Cortex of kidney (tissue), 1 donor: ENCODE measurements around the gene OVCH2.
"Not testable (repeated sequence)": the region's sequence is repeated elsewhere in the genome, so short reads cannot be mapped to it uniquely, and the experiment has no call there.

ENCODE experiments used
- DNase-seq: peaks from one replicate; lab custom pipeline; 2025; lab: John Stamatoyannopoulos, UW

The OVCH2 gene

GRCh38 chr11:7671347-7672215 is 34.7 kb downstream of the OVCH2 start:
- DNase-seq: no peak

- DNase-seq: no peak
Observed at GRCh38 chr11:7670641-7671040, 35.6 kb downstream of the OVCH2 start.

- no peak for DNase-seq
Observed at GRCh38 chr11:7668911-7669310, 37.4 kb downstream of the OVCH2 start.

GRCh38 chr11:7668464-7668863 is 37.8 kb downstream of the OVCH2 start:
- DNase-seq: no peak

- DNase-seq: no peak
Observed at GRCh38 chr11:7667460-7667859, 38.8 kb downstream of the OVCH2 start.

- no peak for DNase-seq
Observed at GRCh38 chr11:7666292-7666866, 39.9 kb downstream of the OVCH2 start.

GRCh38 chr11:7665473-7666291 is 40.6 kb downstream of the OVCH2 start:
- no peak for DNase-seq

- no peak for DNase-seq
Observed at GRCh38 chr11:7664867-7665266, 41.4 kb downstream of the OVCH2 start.

- not testable (repeated sequence) for DNase-seq
Observed at GRCh38 chr11:7663531-7663930, 42.7 kb downstream of the OVCH2 start.

- DNase-seq: no peak
Observed at GRCh38 chr11:7657306-7658025, 48.8 kb downstream of the OVCH2 start.

GRCh38 chr11:7656704-7657103 is 49.6 kb downstream of the OVCH2 start:
- DNase-seq: no peak

GRCh38 chr11:7655253-7656217 is 50.7 kb downstream of the OVCH2 start:
- no peak for DNase-seq

- no peak for DNase-seq
Observed at GRCh38 chr11:7654195-7654705, 52.0 kb downstream of the OVCH2 start.

- DNase-seq: no peak
Observed at GRCh38 chr11:7651700-7652099, 54.6 kb downstream of the OVCH2 start.

GRCh38 chr11:7651140-7651551 is 55.1 kb downstream of the OVCH2 start:
- no peak for DNase-seq

- DNase-seq: no peak
Observed at GRCh38 chr11:7648264-7648663, 58.0 kb downstream of the OVCH2 start.

- no peak for DNase-seq
Observed at GRCh38 chr11:7646866-7647265, 59.4 kb downstream of the OVCH2 start.

GRCh38 chr11:7645206-7645605 is 61.1 kb downstream of the OVCH2 start:
- no peak for DNase-seq

- DNase-seq: no peak
Observed at GRCh38 chr11:7643314-7643713, 63.0 kb downstream of the OVCH2 start.

GRCh38 chr11:7642747-7643146 is 63.5 kb downstream of the OVCH2 start:
- DNase-seq: no peak

GRCh38 chr11:7640816-7641215 is 65.5 kb downstream of the OVCH2 start:
- DNase-seq: no peak
